NCI-H345 treated with DMSO at 0.1 percent for 48 hours (cell line): ENCODE measurements around the gene TMEM271.
"Not testable (repeated sequence)": the region's sequence is repeated elsewhere in the genome, so short reads cannot be mapped to it uniquely, and the experiment has no call there.

Source experiments
- DNase-seq: peaks from one replicate; lab custom pipeline; 2025; ENCODE audit not compliant: unreplicated experiment; lab: John Stamatoyannopoulos, UW

TMEM271 gene

GRCh38 chr4:566508-567295 is 9.4 kb downstream of the TMEM271 start:
- DNase-seq = no peak

DNA sequence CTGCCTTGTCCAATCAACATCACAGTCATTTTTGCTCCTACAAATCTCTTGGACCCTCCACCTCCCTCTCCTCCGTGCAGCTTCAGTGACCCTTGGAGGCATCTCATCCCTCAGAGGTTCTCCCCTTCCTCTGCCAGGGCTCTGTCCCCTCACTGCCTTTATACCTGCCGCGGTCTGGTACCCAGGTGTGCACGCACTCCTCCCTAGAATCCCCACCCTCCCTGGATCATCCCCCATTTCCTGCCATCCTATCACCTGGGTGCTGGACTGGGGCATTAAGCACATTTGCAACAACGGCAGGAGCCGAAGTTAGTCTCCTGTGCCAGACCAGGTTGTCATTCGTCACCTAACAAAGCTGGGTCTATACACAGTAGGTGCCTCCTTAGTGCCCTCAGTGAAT is 10.1 kb downstream of the TMEM271 start:
- DNase-seq = no peak

- not testable (repeated sequence) for DNase-seq
These were observed 10.5 kb downstream of the TMEM271 start for GRCh38 chr4:565614-566013.

DNA sequence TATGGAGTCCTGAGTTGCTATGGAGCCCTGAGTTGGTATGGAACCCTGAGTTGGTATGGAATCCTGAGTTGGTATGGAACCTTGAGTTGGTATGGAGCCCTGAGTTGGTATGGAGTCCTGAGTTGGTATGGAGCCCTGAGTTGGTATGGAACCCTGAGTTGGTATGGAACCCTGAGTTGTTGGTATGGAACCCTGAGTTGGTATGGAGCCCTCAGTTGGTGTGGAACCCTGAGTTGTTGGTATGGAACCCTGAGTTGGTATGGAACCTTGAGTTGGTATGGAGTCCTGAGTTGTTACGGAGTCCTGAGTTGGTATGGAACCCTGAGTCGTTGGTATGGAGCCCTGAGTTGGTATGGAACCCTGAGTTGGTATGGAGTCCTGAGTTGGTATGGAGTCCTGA is 13.6 kb downstream of the TMEM271 start:
- DNase-seq = not testable (repeated sequence)

DNA sequence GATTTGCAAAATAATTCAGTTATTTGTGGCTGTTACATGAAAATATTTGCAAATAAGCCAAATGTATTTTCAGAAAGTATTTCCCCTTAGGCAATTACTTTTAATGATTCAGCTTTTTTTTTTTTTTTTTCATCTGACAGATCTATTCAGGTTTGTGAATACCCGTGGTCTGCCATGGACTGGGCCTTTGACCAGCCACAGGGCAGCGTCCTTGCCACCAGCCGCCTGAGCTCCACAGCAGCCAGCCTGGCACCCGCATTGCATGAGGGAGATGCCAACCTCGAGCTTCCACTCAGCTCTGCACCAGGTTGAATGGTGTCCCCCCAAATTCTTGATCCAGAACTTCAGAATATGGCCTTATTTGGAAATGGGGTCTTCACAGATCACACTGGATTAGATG is 14.7 kb downstream of the TMEM271 start:
- no peak for DNase-seq

GRCh38 chr4:560731-561291 is 15.3 kb downstream of the TMEM271 start:
- DNase-seq = no peak

DNA sequence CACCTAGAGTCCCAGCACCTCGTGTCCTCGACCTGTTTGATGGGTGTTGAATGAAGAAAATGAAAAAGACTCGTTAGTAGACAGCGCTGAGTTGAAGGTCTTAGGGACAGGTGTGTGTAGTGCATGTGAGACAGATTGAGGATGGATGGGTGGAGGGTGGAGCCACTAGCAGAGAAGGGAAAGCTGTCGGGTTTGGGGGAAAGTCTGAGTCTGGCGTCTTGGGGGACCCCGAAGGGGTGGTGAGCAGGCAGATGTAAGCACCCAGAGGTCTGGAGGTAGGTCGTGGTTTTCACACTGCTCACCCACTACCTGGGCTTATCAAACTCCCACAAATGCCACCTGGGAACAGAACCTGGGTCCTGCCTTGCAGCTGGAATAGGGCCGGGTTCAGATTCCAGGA is 16.0 kb downstream of the TMEM271 start:
- no peak for DNase-seq

DNA sequence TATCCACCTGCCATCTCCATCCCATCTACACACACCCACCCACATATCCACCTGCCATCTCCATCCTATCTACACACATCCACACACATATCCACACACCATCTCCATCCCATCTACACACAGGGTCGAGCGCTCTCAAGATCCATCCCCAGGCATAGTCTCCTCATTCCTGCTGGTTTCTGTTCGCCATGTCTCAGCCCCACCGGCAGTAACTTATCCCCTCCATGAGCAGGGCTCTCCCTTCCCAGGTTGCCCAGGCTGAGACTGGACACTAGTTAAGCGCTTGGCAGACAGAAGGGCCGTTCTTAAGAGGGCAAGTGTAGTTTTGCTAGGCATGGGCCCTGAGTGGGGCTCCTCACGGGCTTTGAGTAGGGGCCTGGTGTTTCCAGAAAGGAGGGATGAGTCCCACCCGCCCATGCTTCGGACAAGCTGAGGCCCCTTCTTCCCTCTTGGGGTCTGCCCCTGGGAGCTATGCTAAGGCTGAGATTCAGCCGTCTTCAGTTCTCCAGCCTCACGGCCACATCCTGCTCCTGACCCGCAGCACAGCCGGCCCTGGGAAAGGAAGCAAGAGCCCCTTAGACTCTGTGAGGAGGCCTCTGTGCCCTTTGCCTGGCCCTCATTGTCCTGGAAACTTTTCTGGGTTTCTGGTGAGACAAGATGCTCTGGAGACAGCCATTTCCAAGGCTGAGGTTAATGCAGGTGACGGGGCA is 20.4 kb downstream of the TMEM271 start:
- no peak for DNase-seq

- DNase-seq = not testable (repeated sequence)
These were observed 21.2 kb downstream of the TMEM271 start for GRCh38 chr4:554793-555320.

DNA sequence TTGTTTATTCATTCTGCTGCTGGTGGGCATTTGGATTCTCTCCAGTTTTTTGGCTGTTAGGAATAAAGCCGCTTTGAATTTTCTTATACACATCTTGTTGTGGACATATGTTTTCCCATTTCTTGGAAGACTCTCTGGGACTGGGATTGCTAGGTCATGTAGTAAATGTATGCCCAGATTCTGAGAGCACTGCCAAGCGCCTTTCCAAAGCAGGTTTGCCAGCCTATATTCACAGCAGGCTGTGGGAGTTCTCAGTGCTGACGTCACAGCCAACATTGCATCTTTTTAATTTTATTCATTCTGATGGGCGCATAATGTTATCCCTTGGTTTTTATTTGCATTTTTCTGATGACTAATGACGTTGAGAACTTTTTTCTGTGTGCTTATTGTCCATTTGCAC is 24.1 kb downstream of the TMEM271 start:
- DNase-seq = no peak

- not testable (repeated sequence) for DNase-seq
These were observed 25.8 kb downstream of the TMEM271 start for GRCh38 chr4:550268-550667.

- no peak for DNase-seq
These were observed 27.1 kb downstream of the TMEM271 start for GRCh38 chr4:548976-549375.

- DNase-seq = no peak
These were observed 30.5 kb downstream of the TMEM271 start for GRCh38 chr4:545612-546011.

DNA sequence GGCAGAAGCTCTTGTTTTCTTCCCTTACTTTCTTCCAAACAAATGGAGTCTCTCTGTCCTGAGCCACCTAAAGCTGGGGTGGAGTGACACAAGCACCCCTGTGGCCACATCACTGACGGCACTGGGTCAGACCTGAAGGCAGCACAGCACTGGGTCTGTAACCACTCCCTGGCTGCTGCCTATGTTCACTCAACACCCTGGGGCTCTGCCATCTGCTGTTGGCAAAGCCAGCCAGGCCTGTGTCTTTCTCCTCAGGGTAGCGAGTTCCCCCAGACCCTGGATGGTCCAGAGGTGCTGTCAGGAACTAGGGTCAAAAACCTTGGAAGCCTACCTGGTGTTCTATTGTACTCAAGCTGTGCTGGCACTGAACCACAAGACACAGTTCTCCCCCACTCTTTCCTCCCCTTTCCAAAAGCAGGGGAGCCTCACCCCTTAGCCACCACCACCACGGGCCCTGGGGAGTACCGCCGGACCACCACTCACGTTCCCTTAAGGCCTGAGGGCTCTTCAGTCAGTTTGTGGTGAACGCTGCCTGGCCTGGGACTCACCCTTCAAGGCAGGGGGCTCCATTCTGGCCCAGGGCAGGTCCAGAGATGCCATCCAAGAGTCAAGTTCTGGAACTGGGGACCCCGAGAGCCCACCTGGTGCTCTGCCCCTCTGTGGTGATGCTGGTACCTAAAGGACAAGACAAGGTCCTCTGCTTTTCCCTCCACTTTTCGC is 31.5 kb downstream of the TMEM271 start:
- no peak for DNase-seq

DNA sequence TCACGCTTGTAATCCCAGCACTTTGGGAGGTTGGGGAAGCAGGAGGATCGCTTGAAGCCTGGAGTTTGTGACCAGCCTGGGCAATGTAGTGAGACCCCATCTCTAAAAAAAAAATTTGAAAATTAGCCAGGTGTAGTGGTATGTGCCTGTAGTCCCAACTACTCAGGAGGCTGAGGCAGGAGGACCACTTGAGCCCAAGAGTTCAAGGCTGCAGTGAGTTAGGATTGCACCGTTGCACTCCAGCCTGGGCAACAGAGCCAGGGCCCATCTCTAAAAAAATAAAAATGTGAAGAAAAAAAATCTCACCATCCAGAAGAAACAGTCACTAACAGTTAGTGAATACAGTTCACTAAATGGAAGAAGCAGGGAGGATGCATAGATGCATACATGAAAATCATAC is 34.8 kb downstream of the TMEM271 start:
- DNase-seq = no peak

DNA sequence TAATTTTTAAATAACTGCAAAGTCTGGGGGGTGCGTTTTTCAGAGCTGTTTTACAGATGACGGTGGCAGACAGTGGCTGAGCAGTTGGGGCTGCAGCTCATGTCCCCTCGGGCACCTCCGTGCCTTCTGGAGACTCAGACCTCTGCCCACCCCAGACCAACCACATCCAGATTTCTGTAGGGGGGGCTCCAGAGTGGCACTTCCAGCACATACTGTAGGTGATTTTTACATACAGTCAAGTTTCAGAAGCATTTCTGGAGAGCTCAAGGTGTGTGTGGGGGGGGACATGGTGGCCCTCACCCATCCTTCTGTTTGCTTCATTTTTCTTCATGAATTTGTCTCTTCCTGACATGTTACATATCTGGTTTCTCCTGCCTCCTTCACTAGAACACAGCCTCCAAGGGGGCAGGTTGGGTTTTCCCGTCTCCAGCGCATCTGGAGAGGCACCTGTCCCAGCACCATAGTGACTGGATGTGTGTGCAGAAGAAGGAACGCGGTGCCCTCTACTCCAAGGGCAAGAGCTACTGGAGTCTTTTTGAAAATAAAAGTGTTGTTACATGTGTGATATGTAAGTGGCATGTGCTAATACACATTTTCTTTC is 37.5 kb downstream of the TMEM271 start:
- no peak for DNase-seq

DNA sequence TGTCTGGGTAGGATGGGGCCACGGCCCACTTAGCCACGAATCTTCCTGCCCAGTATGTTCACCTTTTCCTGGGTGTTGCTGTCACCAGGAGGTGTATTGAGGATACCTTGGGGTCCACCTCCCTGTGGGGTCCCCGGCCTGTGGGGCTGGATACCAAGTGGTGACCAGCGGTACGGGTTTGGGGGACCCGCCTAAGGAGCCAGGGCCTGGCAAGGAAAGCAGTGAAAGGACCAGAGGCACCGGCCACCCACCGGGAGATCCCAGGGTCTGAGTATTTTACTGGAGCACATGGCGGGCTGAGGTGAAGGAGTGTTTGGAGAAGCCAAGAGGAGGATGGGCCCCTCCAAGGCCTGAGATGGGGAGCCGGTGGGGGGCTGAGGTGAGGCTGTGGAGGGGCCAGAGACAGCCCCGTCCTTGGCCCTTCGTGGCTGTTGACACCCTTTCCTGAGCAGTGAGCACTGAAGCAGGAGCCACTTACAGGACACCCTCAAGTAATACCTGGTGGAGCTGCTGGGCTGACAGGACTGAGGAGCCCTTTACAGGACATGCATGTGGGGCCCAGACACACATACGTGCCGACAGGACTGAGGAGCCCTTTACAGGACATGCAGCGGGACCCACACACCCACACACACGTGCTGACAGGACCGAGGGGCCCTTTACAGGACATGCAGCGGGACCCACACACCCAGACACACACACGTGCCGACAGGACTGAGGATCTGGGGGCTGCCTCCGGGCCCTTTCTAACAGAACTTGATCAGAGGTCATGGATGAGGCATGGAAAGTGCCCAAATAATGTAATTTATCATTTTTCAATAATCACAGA is 38.4 kb downstream of the TMEM271 start:
- DNase-seq = no peak

- no peak for DNase-seq
These were observed 39.6 kb downstream of the TMEM271 start for GRCh38 chr4:536351-536972.

GRCh38 chr4:535924-536281 is 40.2 kb downstream of the TMEM271 start:
- DNase-seq = no peak
